Stimulated activated CD4-positive, alpha-beta T cell treated with anti-CD3 and anti-CD28 coated beads, Interleukin-4, amount 100 ng/mL, for 24 hours (primary cell): ENCODE data around the gene HSF4.

Experiments used
- DNase-seq: peaks from one replicate; pipeline ENCODE4 v3.0.0-alpha.2; 2020

HSF4 gene

DNA sequence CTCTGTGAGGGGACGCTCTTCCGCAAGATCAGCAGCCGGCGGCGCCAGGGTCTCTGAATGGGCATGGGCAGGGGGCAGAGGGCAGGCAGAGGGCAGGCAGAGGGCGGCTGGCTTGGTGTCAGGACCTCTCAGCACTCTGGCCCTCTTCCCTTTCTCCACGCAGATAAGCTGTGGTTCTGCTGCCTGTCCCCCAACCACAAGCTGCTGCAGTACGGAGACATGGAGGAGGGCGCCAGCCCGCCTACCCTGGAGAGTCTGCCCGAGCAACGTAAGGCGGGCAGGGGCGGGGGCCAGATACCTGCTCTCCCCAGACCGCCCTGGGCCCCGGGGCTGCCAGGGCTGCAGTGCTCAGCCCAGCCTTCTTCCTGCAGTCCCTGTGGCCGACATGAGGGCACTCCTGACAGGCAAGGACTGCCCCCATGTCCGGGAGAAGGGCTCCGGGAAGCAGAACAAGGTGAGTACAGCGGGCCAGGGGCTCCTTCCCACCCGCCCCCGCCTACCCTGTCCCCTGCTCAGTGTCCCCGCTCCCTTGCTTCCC is 38.5 kb downstream of the HSF4 start:
- DNase-seq = no peak

DNA sequence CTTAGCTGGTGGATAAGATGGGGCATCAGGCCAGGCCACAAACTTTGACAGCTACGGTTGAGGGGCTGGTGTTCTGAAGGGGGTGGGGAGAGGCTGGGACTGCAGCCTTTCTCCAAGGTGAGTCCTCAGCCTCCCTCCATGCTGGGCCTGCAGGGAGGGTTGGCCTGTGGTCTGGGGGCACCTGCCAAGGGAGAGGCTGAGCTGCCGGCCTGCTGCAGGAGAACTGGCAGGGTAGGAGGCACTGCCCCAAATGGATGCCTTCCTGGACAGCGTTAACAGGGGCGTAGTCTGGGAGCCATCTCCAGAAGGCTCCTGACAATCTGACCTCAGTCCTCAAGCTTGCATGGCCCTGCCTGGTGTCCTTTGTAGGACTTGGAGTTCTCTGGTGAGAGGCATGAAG is 39.5 kb downstream of the HSF4 start:
- DNase-seq = no peak

DNA sequence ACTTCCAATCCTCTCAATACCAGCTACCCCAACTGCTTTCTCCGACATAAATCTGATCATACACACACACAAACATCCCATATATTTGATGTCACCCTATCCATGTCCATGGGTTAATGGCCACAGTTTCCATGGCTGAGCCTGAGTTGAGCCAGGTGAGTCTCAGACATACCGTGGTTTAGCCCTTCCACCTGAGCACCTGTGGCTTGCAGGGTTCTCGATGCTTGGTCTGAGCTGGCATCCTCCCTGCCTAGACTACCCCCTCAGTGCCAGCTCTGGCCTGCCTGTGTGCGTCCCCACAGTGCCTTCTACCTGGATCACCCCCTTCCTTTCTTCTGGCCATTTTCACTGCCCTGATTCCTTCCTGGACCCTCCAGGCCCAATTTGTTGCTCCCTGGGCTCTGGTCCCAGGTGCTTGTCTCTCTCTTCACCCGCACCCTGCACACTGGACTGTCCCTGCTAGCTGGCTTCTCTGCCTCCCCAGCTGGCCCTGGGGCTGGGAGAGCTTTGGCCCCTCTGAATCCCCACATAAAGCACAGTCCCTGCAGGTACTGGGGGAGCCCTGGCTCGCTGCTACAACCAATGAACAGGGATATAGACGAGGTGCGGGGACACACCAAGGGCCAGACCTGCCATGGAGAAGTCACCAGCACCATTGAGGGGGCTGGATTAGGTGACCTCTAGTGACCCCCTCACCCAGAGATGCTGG is 41.7 kb downstream of the HSF4 start:
- DNase-seq = no peak

DNA sequence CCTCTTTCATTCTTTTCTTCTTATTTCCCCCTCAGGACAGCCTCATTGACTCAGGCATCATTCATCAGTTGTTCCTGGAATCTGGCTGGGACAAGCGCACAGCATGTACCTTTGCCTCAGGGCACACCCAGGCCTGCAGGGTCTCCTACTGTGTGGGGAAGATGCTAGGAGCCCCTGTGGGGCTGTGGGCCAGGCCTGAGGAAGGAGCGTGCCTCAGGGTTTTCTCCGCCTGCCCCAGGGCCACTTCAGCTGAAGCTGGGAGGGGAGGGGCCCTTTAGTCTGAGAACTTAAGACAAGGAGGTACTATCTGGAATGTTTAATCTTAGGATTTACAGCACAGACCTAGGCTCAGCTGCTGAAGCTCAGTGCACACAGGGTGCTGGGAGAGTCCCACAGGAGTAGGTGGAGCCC is 42.3 kb downstream of the HSF4 start:
- DNase-seq = no peak

DNA sequence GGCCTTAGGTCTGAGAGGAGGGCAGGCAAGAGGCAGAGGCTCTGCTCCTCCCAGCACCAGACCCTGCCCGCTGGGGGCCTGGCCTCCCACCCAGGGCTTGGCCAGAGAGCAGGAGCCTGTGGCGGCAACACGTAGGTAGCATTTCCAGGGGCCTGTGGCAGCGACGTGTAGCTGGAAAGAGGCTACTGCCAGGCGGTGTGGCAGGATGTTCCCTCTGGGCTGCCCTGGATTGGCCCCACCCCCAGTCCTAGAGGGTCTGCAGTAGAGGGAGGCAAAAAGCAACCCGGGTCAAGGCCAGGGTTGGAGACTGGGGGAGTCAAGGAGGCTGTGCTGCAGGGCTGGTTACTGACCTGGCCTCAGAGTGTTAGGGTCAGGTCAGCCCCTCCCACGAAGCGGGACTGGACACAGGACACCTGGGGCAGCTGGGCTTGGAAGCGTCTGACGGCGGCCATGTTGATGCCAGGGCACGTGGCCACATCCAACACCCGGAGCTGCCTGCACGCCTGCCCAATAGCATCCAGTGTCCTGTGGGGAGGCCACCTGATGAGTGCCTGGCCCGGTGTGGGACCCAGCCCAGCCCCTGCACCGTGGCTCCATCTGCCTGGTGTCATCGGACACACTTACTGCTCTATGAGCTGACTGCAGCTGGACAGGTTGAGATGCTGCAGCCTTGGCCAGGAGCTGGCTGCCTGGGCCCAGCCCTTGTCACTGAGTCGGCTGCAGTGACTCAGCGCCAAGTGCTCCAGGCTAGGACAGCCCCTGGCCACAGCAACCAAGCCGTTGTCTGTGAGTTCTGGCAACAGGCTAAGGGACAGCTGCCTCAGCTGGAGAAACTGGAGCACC is 42.9 kb downstream of the HSF4 start:
- no peak for DNase-seq

DNA sequence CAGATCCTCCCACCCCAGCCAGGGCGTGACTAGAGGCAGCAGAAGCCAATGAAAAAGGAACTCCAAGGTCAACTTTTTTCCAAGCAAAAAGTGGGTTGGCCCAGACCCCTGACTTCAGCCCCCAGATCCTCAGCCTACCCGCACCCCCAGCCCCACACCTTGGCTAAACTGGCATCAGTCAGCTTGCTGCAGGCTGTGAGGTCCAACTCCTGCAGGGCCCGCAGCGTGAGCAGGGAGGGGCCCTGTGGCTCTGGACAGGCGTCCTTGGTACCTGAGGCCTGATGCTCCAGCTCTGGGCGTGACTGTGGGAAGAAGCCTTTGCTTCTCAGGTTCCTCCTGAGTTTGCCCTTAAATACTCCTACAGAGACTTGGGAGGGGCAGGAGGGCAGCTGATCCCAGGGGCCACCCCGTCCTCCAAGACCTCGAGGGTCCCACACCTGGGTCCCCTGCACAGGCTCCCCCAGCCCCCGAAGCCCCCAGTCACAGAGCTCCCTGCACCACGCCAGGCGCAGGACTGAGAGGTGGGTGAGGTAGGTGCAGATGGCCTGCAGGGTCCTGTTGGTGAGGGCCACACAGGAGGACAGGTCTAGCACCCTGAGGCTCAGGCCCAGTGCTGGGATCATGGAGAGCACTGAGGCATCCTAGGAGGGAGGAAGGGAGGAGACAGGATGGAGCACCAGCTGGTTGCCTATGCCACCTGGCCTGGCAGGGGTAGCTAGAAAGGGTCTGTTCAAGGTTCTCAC is 43.8 kb downstream of the HSF4 start:
- DNase-seq = no peak

DNA sequence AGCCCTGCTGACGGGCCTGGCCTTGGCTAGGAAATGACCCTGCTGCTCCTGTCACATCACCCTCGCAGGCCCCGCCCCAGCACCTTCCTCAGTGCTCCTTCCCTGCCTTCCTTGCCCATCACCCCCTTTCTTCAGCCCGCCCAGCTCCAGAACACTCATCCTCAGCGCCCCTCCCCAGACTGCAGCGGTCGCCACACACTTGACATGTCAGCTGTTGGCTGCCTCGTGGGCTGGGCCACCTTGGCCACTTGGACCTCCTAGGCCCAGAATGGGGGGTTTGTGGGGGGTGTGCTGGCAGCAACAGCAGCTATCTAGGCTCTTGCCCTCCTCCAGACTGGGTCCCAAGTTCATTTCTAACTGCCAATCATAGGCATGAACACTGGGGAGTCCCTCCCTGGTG is 45.0 kb downstream of the HSF4 start:
- DNase-seq = no peak

DNA sequence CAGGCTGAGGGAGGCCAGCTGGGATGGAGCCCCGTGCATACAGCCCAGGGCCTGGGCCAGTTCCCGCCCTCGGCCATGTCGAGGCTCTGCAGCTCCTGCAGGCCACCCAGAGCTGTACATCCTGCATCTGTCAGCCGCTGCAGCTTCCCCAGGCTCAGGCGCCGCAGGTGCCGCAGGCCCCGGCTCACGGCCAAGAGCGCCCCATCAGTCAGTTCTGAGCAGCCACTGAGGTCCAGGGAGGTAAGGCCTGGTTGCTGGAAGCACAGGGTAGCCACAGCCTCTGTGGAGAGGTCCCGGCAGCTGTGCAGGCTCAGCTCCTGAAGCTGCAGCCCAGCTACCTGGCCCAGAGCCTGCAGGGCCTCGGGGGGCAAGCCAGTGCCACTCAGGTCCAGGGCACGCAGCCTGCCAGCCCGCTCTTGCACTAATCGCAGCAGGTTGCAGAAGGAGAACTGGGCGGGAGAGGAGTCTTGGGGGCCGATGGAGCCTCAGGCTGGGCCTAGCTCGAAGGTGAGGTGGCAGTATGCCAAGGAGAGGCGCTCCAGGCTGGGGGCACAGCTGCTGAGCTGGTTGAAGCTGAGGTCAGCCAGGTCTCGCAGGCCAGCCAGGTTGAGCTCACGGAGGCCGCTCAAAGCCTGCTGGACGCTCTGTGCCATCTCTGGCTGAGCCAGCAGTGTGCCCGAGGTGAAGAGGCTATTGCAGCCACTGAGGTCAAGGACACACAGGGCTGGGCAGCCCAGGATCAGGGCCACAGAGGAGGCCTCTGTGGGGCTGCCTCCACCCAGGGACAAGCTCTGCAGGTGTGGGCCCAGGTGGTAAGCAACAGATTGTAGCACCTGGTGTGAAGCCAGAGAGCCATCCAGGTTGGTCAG is 45.8 kb downstream of the HSF4 start:
- no peak for DNase-seq

DNA sequence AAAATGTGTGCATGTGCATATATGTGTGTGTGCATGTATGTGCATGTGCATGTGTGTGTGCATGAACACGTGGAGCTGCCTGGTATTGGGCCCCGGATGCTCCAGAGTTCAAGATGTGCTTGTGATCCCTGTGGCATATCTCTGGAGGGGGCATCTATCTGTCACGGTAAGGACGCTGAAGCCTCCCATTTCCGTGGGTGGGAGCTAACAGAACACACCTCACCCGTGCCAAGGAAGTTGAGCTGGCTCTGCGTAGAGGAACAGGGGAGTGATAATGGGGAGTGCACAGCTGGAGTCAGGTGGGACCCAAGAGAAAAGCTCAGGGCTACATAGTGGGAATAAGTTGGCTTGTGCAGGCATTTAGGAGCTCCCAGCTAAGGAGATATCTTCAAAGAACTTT is 47.1 kb downstream of the HSF4 start:
- no peak for DNase-seq

DNA sequence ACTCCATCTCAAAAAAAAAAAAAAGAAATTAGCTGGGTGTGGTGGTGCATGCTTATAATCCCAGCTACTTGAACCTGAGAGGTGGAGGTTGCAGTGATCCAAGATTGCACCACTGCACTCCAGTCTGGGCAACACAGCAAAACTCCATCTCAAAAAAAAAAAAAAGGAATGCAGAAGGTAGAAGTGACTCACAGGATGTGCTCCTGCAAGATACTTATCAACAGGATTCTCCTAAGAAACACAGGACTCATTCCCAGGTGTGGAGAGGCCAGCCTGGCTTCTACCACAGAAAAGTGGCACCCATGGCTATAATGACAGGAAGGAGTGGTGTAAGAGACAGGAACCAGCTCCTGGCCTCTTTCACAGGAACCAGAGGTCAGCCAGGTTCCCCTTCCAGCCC is 48.2 kb downstream of the HSF4 start:
- DNase-seq = no peak

DNA sequence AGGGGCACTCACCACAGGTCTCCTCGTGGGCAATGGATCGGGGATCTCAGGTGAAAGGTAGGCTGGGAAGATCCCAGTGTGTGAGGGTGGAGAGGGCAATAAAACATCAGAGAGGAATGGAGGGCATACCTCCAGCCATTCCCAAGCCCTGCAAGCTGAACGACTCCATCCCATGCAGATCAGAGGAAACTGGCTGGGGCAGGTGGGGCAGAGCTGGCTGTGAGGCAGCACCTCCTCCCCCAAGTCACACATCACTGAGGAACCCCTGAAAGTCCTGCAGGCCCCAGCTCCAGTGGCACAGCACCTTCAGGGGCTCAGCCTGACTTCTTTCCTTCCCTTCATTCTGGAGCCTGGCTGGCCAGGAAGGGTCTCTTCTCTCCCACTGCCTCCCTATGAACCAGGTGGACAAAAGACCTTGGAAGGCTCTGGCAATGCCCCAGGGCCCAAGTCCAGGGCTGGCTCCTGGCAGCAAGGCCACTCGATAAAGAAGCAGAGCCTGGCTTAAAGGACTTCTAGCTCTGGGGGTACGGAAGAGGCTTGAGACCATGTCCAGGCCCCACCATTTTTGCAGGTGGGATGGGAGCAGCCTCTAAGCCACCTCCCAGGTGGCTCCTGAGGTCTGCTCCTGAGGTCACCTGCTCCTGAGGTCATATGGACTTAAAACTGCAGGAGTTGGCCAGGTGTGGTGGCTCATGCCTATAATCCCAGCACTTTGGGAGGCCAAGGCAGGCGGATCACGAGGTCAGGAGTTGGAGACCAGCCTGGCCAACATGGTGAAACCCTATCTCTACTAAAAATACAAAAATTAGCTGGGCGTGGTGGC is 48.9 kb downstream of the HSF4 start:
- no peak for DNase-seq

DNA sequence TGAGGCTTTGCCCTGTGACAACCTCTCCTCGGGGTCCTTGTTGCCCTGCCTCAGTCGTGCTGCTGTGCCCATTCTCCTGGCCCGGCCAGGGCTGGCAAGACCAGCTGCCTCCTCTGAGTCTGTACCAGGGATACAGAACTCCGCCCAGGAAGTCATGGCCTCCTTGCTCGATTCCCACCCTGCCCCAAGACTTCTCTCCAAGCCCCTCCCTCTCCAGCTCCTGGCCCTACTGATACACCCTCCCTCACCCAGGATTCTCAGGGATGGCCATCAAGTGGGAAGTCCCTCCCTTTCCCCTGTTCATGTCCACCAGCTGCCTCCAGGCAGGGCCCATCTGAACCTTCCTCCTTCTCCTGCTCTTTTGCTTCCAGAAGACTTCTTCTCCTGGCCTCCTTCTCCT is 51.2 kb downstream of the HSF4 start:
- DNase-seq = no peak

DNA sequence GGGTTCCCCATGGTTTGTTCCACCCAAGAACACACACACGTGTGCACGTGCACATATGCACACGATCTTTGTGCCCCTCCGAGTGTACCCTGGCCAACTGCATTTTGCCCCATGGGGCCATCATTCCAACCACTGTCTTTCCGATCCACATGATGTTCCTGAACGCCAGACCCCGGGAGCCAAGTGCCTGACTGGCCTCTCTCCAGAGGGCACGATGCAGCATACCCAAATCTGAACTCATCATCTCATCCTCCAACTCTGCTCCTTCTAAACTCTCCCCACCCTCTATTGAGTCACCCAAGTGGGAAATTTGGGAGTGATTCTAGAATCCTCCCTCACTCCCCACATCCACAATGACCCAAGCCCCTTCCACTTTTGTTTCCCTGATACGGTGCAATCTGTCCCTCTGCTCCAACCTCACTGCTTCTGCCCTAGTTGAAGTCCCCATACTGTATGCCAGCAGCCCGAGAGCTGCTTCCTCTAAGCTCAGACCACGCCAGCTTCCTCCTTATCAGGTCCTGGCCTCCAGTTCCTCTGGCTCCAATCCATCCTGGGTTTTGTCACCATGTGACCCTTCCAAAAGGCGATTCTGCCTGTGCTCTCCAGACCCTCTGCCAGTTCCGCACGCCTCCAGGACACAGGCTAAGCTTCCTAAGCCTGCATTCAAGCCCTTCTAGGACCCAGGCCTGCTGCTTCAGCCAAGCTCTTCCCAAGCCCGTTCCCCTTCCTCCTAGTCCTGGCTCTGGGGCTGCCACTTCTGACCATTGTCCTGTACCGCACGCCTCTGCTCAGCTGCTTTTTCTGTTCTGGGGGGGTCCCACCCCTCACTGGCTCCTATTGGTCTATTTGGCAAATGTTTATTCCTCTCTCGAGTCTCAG is 52.3 kb downstream of the HSF4 start:
- no peak for DNase-seq
